Measurements from ENCODE around the gene ZNF107. TPM values are rescaled to one million over a fixed set of nuclear protein-coding genes. Genes with fewer than 3 reads are reported as not detected.

Gene ZNF107
- total RNA-seq, 2 experiments from 2014 or later = 12.9 to 13.0 TPM

- Mint-ChIP-seq H3K27me3 (no peaks in the 10 kb centered on the region), H3K27ac (no peak overlapping the region), H3K4me1 (ENCODE audit: low read depth) (no peaks in the 10 kb centered on the region), H3K9me3 (peaks cover 4% of the 10 kb centered on the region), H3K4me3 (no peak overlapping the region), H3K36me3 (ENCODE audit: low read depth) (no peaks in the 10 kb centered on the region)
- TF ChIP-seq CTCF (IDR thresholded peaks at IDR 0.05) = peak; percentile 89
- ATAC-seq (peak; percentile 24), DNase-seq (no peak)
- CTCF ChIA-PET = interaction anchor here (0.6 to 1.9 kb wide), 10 partner anchors 7 to 447 kb away, joined by 3 to 6 read pairs (median 4); partner anchors contain the start of gene ZNF680
- POLR2A ChIA-PET = no interaction called here
- intact Hi-C loops (cut with micrococcal nuclease) = loop anchor here (2.0 kb wide), 1 partner anchor 443 kb away; no protein-coding TSS in a partner anchor
These were observed 40.5 kb upstream of the ZNF107 start for GRCh38 chr7:64625114-64626082.

- H3K4me1 Mint-ChIP-seq (ENCODE audit: low read depth) = no peaks in the 10 kb centered on the region
- intact Hi-C loops (cut with micrococcal nuclease) = no loop called here
- ATAC-seq (peak; percentile 55), DNase-seq (no peak)
- ChIA-PET CTCF (interaction anchor here (0.6 to 1.2 kb wide), 5 partner anchors 8 to 188 kb away, joined by 3 to 5 read pairs (median 3); partner anchors contain the start of gene ZNF680), POLR2A (no interaction called here)
- H3K27ac Mint-ChIP-seq = no peak overlapping the region
- H3K4me3 Mint-ChIP-seq = no peak overlapping the region
- TF ChIP-seq CTCF (IDR thresholded peaks at IDR 0.05) = no peak
- H3K27me3 Mint-ChIP-seq = no peaks in the 10 kb centered on the region
- no peaks in the 10 kb centered on the region for H3K36me3 Mint-ChIP-seq (ENCODE audit: low read depth)
- peaks cover 2% of the 10 kb centered on the region for H3K9me3 Mint-ChIP-seq
These were observed 39.9 kb upstream of the ZNF107 start for GRCh38 chr7:64626083-64626469.

GRCh38 chr7:64626557-64626956, 39.4 kb upstream of the ZNF107 start:
- TF ChIP-seq CTCF (IDR thresholded peaks at IDR 0.05) = no peak
- Mint-ChIP-seq H3K4me3 (no peak overlapping the region), H3K27me3 (no peaks in the 10 kb centered on the region), H3K4me1 (ENCODE audit: low read depth) (no peaks in the 10 kb centered on the region), H3K36me3 (ENCODE audit: low read depth) (no peaks in the 10 kb centered on the region), H3K9me3 (peaks cover 2% of the 10 kb centered on the region), H3K27ac (no peak overlapping the region)
- intact Hi-C loops (cut with micrococcal nuclease) = no loop called here
- ChIA-PET POLR2A (no interaction called here), CTCF (interaction anchor here (0.6 to 1.2 kb wide), 4 partner anchors 9 to 189 kb away, joined by 3 to 5 read pairs (median 4); partner anchors contain the start of gene ZNF680)
- DNase-seq (no peak), ATAC-seq (no peak)

GRCh38 chr7:64628192-64628591, 37.7 kb upstream of the ZNF107 start:
- DNase-seq = no peak
- Mint-ChIP-seq H3K4me1 (ENCODE audit: low read depth) (no peaks in the 10 kb centered on the region), H3K27me3 (no peaks in the 10 kb centered on the region), H3K27ac (no peak overlapping the region), H3K9me3 (no peaks in the 10 kb centered on the region), H3K4me3 (no peak overlapping the region), H3K36me3 (ENCODE audit: low read depth) (no peaks in the 10 kb centered on the region)
- no peak for TF ChIP-seq CTCF (IDR thresholded peaks at IDR 0.05)
- intact Hi-C loops (cut with micrococcal nuclease) = no loop called here
- POLR2A ChIA-PET = no interaction called here
- CTCF ChIA-PET = no interaction called here
- ATAC-seq = no peak

- Mint-ChIP-seq H3K27ac (no peak overlapping the region), H3K4me1 (ENCODE audit: low read depth) (no peaks in the 10 kb centered on the region), H3K4me3 (no peak overlapping the region), H3K36me3 (ENCODE audit: low read depth) (no peaks in the 10 kb centered on the region), H3K9me3 (no peaks in the 10 kb centered on the region), H3K27me3 (no peaks in the 10 kb centered on the region)
- no peak for TF ChIP-seq CTCF (IDR thresholded peaks at IDR 0.05)
- ATAC-seq (no peak), DNase-seq (no peak)
- ChIA-PET CTCF (interaction anchor here (0.7 kb wide), 1 partner anchor 8 kb away, joined by 3 read pairs; no protein-coding TSS in a partner anchor), POLR2A (no interaction called here)
- intact Hi-C loops (cut with micrococcal nuclease) = no loop called here
These were observed 37.2 kb upstream of the ZNF107 start for GRCh38 chr7:64628721-64629120.
